ENCODE results near the gene C2CD4C.

DNA sequence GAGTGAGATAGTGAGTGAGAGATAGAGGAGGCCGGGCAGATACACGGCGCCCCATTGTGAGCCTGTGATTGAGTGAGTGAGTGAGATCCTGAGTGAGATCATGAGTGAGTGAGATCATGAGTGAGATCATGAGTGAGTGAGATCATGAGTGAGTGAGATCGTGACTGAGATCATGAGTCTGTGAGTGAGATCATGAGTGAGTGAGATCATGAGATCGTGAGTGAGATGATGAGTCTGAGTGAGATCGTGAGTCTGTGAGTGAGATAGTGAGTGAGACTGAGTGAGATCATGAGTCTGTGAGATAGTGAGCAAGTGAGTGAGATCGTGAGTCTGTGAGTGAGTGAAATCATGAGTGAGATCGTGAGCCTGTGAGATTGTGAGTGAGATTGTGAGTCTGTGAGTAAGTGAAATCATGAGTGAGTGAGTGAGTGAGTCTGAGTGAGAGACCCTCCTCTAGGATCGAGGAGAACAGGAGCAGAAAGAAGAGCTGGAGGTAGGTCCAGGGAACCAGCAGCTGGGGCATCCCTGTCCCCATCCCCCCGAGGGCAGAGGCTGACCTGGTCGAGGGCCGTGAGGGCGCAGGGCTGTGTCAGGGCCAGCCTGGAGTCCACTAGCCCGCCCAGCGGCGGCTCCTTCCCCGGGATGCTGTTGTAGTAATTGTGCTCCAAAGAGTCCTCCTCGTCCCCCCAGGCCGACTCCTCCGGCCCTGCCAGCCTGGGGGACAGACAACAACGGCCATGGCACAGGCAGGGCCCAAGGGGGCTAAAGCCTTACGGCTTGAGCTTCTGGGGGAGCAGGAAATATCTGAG is 25.4 kb upstream of the C2CD4C start:
- TF ChIP-seq, protein P1, sequence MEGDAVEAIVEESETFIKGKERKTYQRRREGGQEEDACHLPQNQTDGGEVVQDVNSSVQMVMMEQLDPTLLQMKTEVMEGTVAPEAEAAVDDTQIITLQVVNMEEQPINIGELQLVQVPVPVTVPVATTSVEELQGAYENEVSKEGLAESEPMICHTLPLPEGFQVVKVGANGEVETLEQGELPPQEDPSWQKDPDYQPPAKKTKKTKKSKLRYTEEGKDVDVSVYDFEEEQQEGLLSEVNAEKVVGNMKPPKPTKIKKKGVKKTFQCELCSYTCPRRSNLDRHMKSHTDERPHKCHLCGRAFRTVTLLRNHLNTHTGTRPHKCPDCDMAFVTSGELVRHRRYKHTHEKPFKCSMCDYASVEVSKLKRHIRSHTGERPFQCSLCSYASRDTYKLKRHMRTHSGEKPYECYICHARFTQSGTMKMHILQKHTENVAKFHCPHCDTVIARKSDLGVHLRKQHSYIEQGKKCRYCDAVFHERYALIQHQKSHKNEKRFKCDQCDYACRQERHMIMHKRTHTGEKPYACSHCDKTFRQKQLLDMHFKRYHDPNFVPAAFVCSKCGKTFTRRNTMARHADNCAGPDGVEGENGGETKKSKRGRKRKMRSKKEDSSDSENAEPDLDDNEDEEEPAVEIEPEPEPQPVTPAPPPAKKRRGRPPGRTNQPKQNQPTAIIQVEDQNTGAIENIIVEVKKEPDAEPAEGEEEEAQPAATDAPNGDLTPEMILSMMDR (IDR thresholded peaks at IDR 0.05; ENCODE audit: low read length) = no peak
- TF ChIP-seq EZH2 (IDR thresholded peaks at IDR 0.05; ENCODE audit: borderline replicate concordance, low read length) = no peak

Data from OCI-LY1 (cell line).